VCaP (cell line): ENCODE measurements around the gene FAM163B.

ENCODE experiments used
- H3K27ac ChIP-seq: fragments of 450-650 bp; 2 replicates; pipeline ENCODE4 v1.5.1; 2017
- CTCF ChIP-seq: fragments of 450-650 bp; conservative IDR thresholded peaks from 2 replicates; pipeline ENCODE4 v1.5.1; 2017; ENCODE audit warnings: mild to moderate bottlenecking, moderate library complexity

The FAM163B gene

GRCh38 chr9:133602277-133602676 is 6.9 kb downstream of the FAM163B start:
- TF ChIP-seq CTCF = no peak

GRCh38 chr9:133601746-133602145 is 7.4 kb downstream of the FAM163B start:
- no peak for TF ChIP-seq CTCF
- H3K27ac ChIP-seq = no peak overlapping the region

More at GRCh38 chr9:133602277-133602676, 6.9 kb downstream of the FAM163B start:
- H3K27ac ChIP-seq = no peak overlapping the region

DNA sequence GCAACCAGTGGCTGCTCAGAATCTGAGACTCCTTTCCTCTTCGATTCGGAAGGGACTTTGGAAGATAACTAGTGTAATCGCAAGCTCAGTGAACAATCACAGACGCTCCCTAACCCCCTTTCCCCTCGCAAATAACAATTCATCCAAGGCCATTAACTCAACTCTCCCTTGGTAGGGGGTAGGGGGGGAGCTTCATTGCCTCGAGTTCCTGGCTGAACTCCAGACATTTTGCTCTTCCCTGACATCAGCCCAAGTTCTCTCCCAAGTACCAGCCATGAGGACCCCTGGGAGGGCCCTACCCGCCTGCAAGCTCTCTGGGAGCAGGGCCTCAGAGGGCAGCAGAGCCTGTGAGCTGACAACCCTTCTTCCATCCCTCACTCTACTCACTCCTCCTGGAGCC is 8.4 kb downstream of the FAM163B start:
- no peak for TF ChIP-seq CTCF

GRCh38 chr9:133599470-133600173 is 9.6 kb downstream of the FAM163B start:
- no peak for TF ChIP-seq CTCF
- no peak overlapping the region for H3K27ac ChIP-seq

More for the DNA sequence above, 8.4 kb downstream of the FAM163B start:
- H3K27ac ChIP-seq = no peak overlapping the region

GRCh38 chr9:133598978-133599377 is 10.2 kb downstream of the FAM163B start:
- no peak overlapping the region for H3K27ac ChIP-seq
- no peak for TF ChIP-seq CTCF

- no peak for TF ChIP-seq CTCF
- H3K27ac ChIP-seq = no peak overlapping the region
Observed at GRCh38 chr9:133597316-133597957, 11.8 kb downstream of the FAM163B start.

DNA sequence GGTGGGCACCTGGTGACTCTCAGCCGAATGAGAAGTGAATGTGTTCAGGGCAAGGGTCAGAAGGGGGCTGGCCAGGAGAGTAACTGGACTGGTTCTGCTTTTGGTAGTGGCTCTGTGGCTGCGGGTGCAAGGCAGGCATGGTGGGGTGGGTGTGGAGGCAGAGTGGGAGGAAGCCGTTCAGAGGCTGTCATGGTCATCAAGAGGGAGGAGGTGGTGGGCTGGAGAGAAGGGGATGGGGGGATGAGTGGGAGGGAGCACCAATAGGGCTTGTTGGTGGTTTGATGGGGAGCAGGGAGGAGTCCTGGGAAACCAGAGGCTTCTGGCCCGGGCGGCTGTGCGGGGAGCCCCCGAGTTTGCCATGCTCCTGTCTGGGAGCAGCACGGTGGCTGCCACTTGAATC is 13.3 kb downstream of the FAM163B start:
- TF ChIP-seq CTCF = no peak
- no peak overlapping the region for H3K27ac ChIP-seq
